HEK293 (cell line): Measurements from ENCODE around the gene TPD52L2.

Experiments used
- HOXA7 ChIP-seq: sonication (generic); formaldehyde crosslinking; IDR thresholded peaks from 2 replicates; pipeline ENCODE4 v1.8.1; 2022; ENCODE audit warnings: missing genetic modification reagents, borderline replicate concordance
- MYNN ChIP-seq: fragments of 450-650 bp; formaldehyde crosslinking; IDR thresholded peaks from 2 replicates; pipeline ENCODE4 v1.5.1; 2016; ENCODE audit warnings: missing biosample characterization, missing genetic modification characterization, borderline replicate concordance

- no peak for TF ChIP-seq MYNN
- TF ChIP-seq HOXA7 (CRISPR knock-in tag) = no peak
These were observed 38.3 kb upstream of the TPD52L2 start for GRCh38 chr20:63826753-63827152.
